K562 (cell line): Measurements from ENCODE around the gene TULP1. TPM values are rescaled to one million over a fixed set of nuclear protein-coding genes. Genes with fewer than 3 reads are reported as not detected.

Experiments
- AFF1 ChIP-seq, 2 experiments: fragments of 450-650 bp; IDR thresholded peaks; 2 replicates each; pipeline ENCODE4 v1.6.1; 2018; ENCODE audit warnings: mild to moderate bottlenecking in 2 of 2, low read depth in 1 of 2; ENCODE audit not compliant: partially characterized antibody in 2 of 2
- HDAC2 ChIP-seq: fragments of 450-650 bp; IDR thresholded peaks from 2 replicates; pipeline ENCODE4 v1.6.1; 2016; ENCODE audit warnings: mild to moderate bottlenecking
- HEY1 ChIP-seq: fragments of 250-450 bp; sonication (Bioruptor Pico); IDR thresholded peaks from 2 replicates; pipeline ENCODE4 v1.5.0; 2020; ENCODE audit warnings: mild to moderate bottlenecking, moderate library complexity, borderline replicate concordance
- POLR2AphosphoS2 ChIP-seq: IDR thresholded peaks from 2 replicates; pipeline ENCODE4 v1.6.1; 2012; ENCODE audit warnings: low read length, improper control_type of control experiment
- POLR2B ChIP-seq: fragments of 450-650 bp; IDR thresholded peaks from 2 replicates; pipeline ENCODE4 v1.6.1; 2018; ENCODE audit warnings: low read depth; ENCODE audit not compliant: partially characterized antibody
- POLR2G ChIP-seq: fragments of 200-400 bp; formaldehyde crosslinking; IDR thresholded peaks from 2 replicates; pipeline ENCODE4 v1.6.1; 2017; ENCODE audit warnings: low read depth, mild to moderate bottlenecking, antibody characterized with exemption, low read length, moderate library complexity
- THRA ChIP-seq: fragments of 450-650 bp; IDR thresholded peaks from 2 replicates; pipeline ENCODE4 v1.6.1; 2017; ENCODE audit warnings: mild to moderate bottlenecking, moderate library complexity
- TSHZ1 ChIP-seq: fragments of 250-450 bp; sonication (Bioruptor Pico); IDR thresholded peaks from 2 replicates; pipeline ENCODE4 v1.4.0; 2020; ENCODE audit warnings: mild to moderate bottlenecking, moderate library complexity
- ZBTB49 ChIP-seq: sonication (generic); formaldehyde crosslinking; IDR thresholded peaks from 2 replicates; pipeline ENCODE4 v1.8.0; 2022; ENCODE audit warnings: missing genetic modification reagents, mild to moderate bottlenecking, borderline replicate concordance
- ZC3H4 ChIP-seq: sonication (generic); formaldehyde crosslinking; IDR thresholded peaks from 2 replicates; pipeline ENCODE4 v1.9.0; 2021; ENCODE audit warnings: missing genetic modification reagents, borderline replicate concordance
- ZNF133 ChIP-seq: fragments of 250-450 bp; sonication (Bioruptor Pico); IDR thresholded peaks from 2 replicates; pipeline ENCODE4 v1.4.0; 2020; ENCODE audit warnings: mild to moderate bottlenecking
- ZNF280A ChIP-seq: fragments of 450-650 bp; IDR thresholded peaks from 2 replicates; pipeline ENCODE4 v1.6.1; 2018; ENCODE audit warnings: mild to moderate bottlenecking, low read depth; ENCODE audit not compliant: partially characterized antibody
- polyA plus RNA-seq, 8 experiments: library from polyadenylated mRNA; depleted of rRNA in 4 of 8; stranded (reverse) in 5 of 8; unstranded in 3 of 8; fragments of >200 nt; fragmentation: Nextera tagmentation in 2 of 8; fragmentation: Illumina TruSeq in 1 of 8; extraction: Ambion mirVana in 2 of 8; extraction: Trizol in 1 of 8; gene quantifications; 2 replicates each; pipeline versions ENCODE4 v1.2.1 to v1.2.3, GENCODE V29; 2011 to 2014; ENCODE audit warnings: inconsistent platforms in 1 of 8, missing spikeins in 1 of 8
- total RNA-seq, 7 experiments: library from RNA; depleted of rRNA in 6 of 7; stranded (reverse); fragments of >200 nt in 6 of 7; fragmentation: Illumina TruSeq in 2 of 7; extraction: Trizol in 2 of 7; gene quantifications; 2 replicates each; pipeline versions ENCODE4 v1.2.1 to v1.2.3, GENCODE V29; 2011 to 2021; ENCODE audit warnings: low replicate concordance in 1 of 7

Gene TULP1
- total and polyA plus RNA-seq, 9 of the 15 experiments (the other 6 are each of a cell fraction or from before 2014, with no cell fraction given), result 0.06 to 0.17 (median 0.09) TPM; not detected in 6

GRCh38 chr6:35496841-35497570, 15.7 kb downstream of the TULP1 start, which contains the start of gene TEAD3 (continued):
- no peak for TF ChIP-seq TSHZ1 (CRISPR knock-in tag)
- TF ChIP-seq ZNF133 (CRISPR knock-in tag), result no peak
- no peak for TF ChIP-seq ZNF280A
- no peak for TF ChIP-seq POLR2B
- TF ChIP-seq HDAC2, result no peak
- TF ChIP-seq THRA, result no peak
- TF ChIP-seq POLR2AphosphoS2, result no peak
- TF ChIP-seq ZBTB49 (CRISPR knock-in tag), result no peak
- no peak for TF ChIP-seq ZC3H4
- peak; percentile 70; the same call in 1 of the 2 replicates for TF ChIP-seq POLR2G
- no peak for TF ChIP-seq HEY1
- TF ChIP-seq AFF1 (IDR thresholded peaks at IDR 0.05; ENCODE audit: low read depth in 1 of 2, partially characterized antibody in 2 of 2), result no peak
